Stimulated activated naive B cell treated with anti-CD40 and anti-IgM and Interleukin-4, amounts not matched to agents 10 μg/mL and 1 μg/mL and 100 μg/mL, for 72 hours (primary cell): ENCODE results near the gene CSNK1E.
A peak's percentile ranks its signal among the peaks of the same experiment; 100 is the strongest.

Source experiments
- ATAC-seq, 2 donors: fragments of 150-1000 bp; cut with Tn5 transposase; replicated peaks; 2 replicates each; pipeline ENCODE4 v1.10.0; 2021; ENCODE audit warnings: moderate library complexity in 1 of 2
- DNase-seq: peaks from one replicate; pipeline ENCODE4 v3.0.0; 2021
- H3K27ac Mint-ChIP-seq: one replicate; pipeline ENCODE4 v1.8.0; 2022; ENCODE audit warnings: mild to moderate bottlenecking, mixed read lengths
- H3K27me3 Mint-ChIP-seq, 2 donors: one replicate each; pipeline ENCODE4 v1.8.0; 2022; ENCODE audit warnings: mixed read lengths in 2 of 2
- H3K36me3 Mint-ChIP-seq, 2 donors: one replicate each; pipeline ENCODE4 v1.8.0; 2022; ENCODE audit warnings: mixed read lengths in 2 of 2, mild to moderate bottlenecking in 1 of 2
- H3K4me1 Mint-ChIP-seq, 2 donors: one replicate each; pipeline ENCODE4 v1.8.0; 2022; ENCODE audit warnings: mixed read lengths in 2 of 2, mild to moderate bottlenecking in 1 of 2
- H3K4me3 Mint-ChIP-seq, 2 donors: one replicate each; pipeline ENCODE4 v1.8.0; 2022; ENCODE audit warnings: mild to moderate bottlenecking in 2 of 2, mixed read lengths in 2 of 2, moderate library complexity in 1 of 2
- H3K9me3 Mint-ChIP-seq, 2 donors: one replicate each; pipeline ENCODE4 v1.8.0; 2022; ENCODE audit warnings: mixed read lengths in 2 of 2, mild to moderate bottlenecking in 1 of 2

CSNK1E gene

GRCh38 chr22:38249803-38250642 lies 67.2 kb downstream of the CSNK1E start:
- Mint-ChIP-seq H3K27ac (no peak overlapping the region), H3K4me1 (peaks cover 11 to 19% of the 10 kb centered on the region in 2 donors), H3K27me3 (no peaks in the 10 kb centered on the region), H3K9me3 (peaks cover 0 to 2% of the 10 kb centered on the region in 2 donors), H3K36me3 (peaks cover 21 to 33% of the 10 kb centered on the region in 2 donors), H3K4me3 (no peak overlapping the region)
- DNase-seq = no peak
- ATAC-seq = no peak

- H3K4me1 Mint-ChIP-seq = peaks cover 11 to 19% of the 10 kb centered on the region in 2 donors
- no peak overlapping the region for H3K27ac Mint-ChIP-seq
- H3K9me3 Mint-ChIP-seq = peaks cover 0 to 2% of the 10 kb centered on the region in 2 donors
- no peaks in the 10 kb centered on the region for H3K27me3 Mint-ChIP-seq
- no peak overlapping the region for H3K4me3 Mint-ChIP-seq
- peaks cover 24 to 33% of the 10 kb centered on the region in 2 donors for H3K36me3 Mint-ChIP-seq
- ATAC-seq = no peak
- DNase-seq = no peak
These were observed 67.9 kb downstream of the CSNK1E start for GRCh38 chr22:38249301-38249700.

GRCh38 chr22:38248280-38248679 lies 69.0 kb downstream of the CSNK1E start:
- peaks cover 26 to 43% of the 10 kb centered on the region in 2 donors for H3K36me3 Mint-ChIP-seq
- H3K27ac Mint-ChIP-seq = no peak overlapping the region
- peaks cover 11 to 19% of the 10 kb centered on the region in 2 donors for H3K4me1 Mint-ChIP-seq
- no peak for ATAC-seq
- DNase-seq = no peak
- no peak overlapping the region for H3K4me3 Mint-ChIP-seq
- peaks cover 0 to 2% of the 10 kb centered on the region in 2 donors for H3K9me3 Mint-ChIP-seq
- H3K27me3 Mint-ChIP-seq = no peaks in the 10 kb centered on the region

GRCh38 chr22:38247713-38248112 lies 69.5 kb downstream of the CSNK1E start:
- peaks cover 0 to 2% of the 10 kb centered on the region in 2 donors for H3K9me3 Mint-ChIP-seq
- ATAC-seq (no peak), DNase-seq (no peak)
- H3K4me1 Mint-ChIP-seq = peaks cover 11 to 19% of the 10 kb centered on the region in 2 donors
- no peaks in the 10 kb centered on the region for H3K27me3 Mint-ChIP-seq
- no peak overlapping the region for H3K27ac Mint-ChIP-seq
- H3K4me3 Mint-ChIP-seq = no peak overlapping the region
- H3K36me3 Mint-ChIP-seq = peaks cover 26 to 44% of the 10 kb centered on the region in 2 donors

- H3K36me3 Mint-ChIP-seq = peaks cover 26 to 46% of the 10 kb centered on the region in 2 donors
- H3K9me3 Mint-ChIP-seq = peaks cover 0 to 2% of the 10 kb centered on the region in 2 donors
These were observed 70.5 kb downstream of the CSNK1E start for GRCh38 chr22:38246692-38247091.

GRCh38 chr22:38246046-38246658 lies 71.1 kb downstream of the CSNK1E start:
- H3K27me3 Mint-ChIP-seq = no peaks in the 10 kb centered on the region
- ATAC-seq (peak; percentile 78 to 82), DNase-seq (peak; percentile 9)
- peaks cover 26 to 47% of the 10 kb centered on the region in 2 donors for H3K36me3 Mint-ChIP-seq
- peaks cover 11 to 19% of the 10 kb centered on the region in 2 donors for H3K4me1 Mint-ChIP-seq
- H3K9me3 Mint-ChIP-seq = peaks cover 0 to 2% of the 10 kb centered on the region in 2 donors
- no peak overlapping the region for H3K27ac Mint-ChIP-seq
- H3K4me3 Mint-ChIP-seq = no peak overlapping the region

More at GRCh38 chr22:38246692-38247091, 70.5 kb downstream of the CSNK1E start:
- DNase-seq (no peak), ATAC-seq (no peak)
- Mint-ChIP-seq H3K27me3 (no peaks in the 10 kb centered on the region), H3K4me1 (peaks cover 11 to 19% of the 10 kb centered on the region in 2 donors), H3K4me3 (no peak overlapping the region), H3K27ac (no peak overlapping the region)

GRCh38 chr22:38244106-38244505 lies 73.1 kb downstream of the CSNK1E start:
- ATAC-seq = no peak
- DNase-seq = no peak
- no peaks in the 10 kb centered on the region for H3K9me3 Mint-ChIP-seq
- H3K4me3 Mint-ChIP-seq = no peak overlapping the region
- peaks cover 28 to 51% of the 10 kb centered on the region in 2 donors for H3K36me3 Mint-ChIP-seq
- no peaks in the 10 kb centered on the region for H3K27me3 Mint-ChIP-seq
- peaks cover 9 to 12% of the 10 kb centered on the region in 2 donors for H3K4me1 Mint-ChIP-seq
- H3K27ac Mint-ChIP-seq = no peak overlapping the region

- DNase-seq (no peak), ATAC-seq (no peak)
- no peaks in the 10 kb centered on the region for H3K27me3 Mint-ChIP-seq
- H3K27ac Mint-ChIP-seq = no peak overlapping the region
- no peak overlapping the region for H3K4me3 Mint-ChIP-seq
- H3K9me3 Mint-ChIP-seq = no peaks in the 10 kb centered on the region
- peaks cover 29 to 45% of the 10 kb centered on the region in 2 donors for H3K36me3 Mint-ChIP-seq
- H3K4me1 Mint-ChIP-seq = peaks cover 9 to 12% of the 10 kb centered on the region in 2 donors
These were observed 74.0 kb downstream of the CSNK1E start for GRCh38 chr22:38243007-38243765.

- Mint-ChIP-seq H3K4me1 (no peaks in the 10 kb centered on the region), H3K9me3 (no peaks in the 10 kb centered on the region), H3K4me3 (no peak overlapping the region), H3K27ac (no peak overlapping the region), H3K27me3 (no peaks in the 10 kb centered on the region), H3K36me3 (peaks cover 27 to 45% of the 10 kb centered on the region in 2 donors)
- ATAC-seq (no peak), DNase-seq (no peak)
These were observed 76.4 kb downstream of the CSNK1E start for GRCh38 chr22:38240734-38241252.
